GM19468 (cell line): ENCODE measurements around the gene NUDT1.

Source experiments
- ATAC-seq: cut with Tn5 transposase; IDR thresholded peaks from one replicate; pipeline ENCODE4 v1.9.1; 2021; ENCODE audit warnings: mild to moderate bottlenecking, moderate library complexity, moderate number of reproducible peaks; ENCODE audit not compliant: unreplicated experiment; ENCODE audit errors: extremely low read depth

Gene NUDT1

GRCh38 chr7:2204446-2204845 is 37.6 kb upstream of the NUDT1 start:
- no peak for ATAC-seq

GRCh38 chr7:2205036-2205780 is 36.8 kb upstream of the NUDT1 start:
- ATAC-seq = no peak

GRCh38 chr7:2208712-2209111 is 33.3 kb upstream of the NUDT1 start:
- no peak for ATAC-seq

GRCh38 chr7:2209146-2209960 is 32.7 kb upstream of the NUDT1 start:
- ATAC-seq = no peak

- ATAC-seq = no peak
These were observed 32.1 kb upstream of the NUDT1 start for GRCh38 chr7:2209961-2210323.

- ATAC-seq = no peak
These were observed 31.3 kb upstream of the NUDT1 start for GRCh38 chr7:2210551-2211258.

- no peak for ATAC-seq
These were observed 30.7 kb upstream of the NUDT1 start for GRCh38 chr7:2211259-2211880.

- no peak for ATAC-seq
These were observed 30.1 kb upstream of the NUDT1 start for GRCh38 chr7:2211926-2212325.

- no peak for ATAC-seq
These were observed 29.1 kb upstream of the NUDT1 start for GRCh38 chr7:2212906-2213305.

GRCh38 chr7:2213551-2214215 is 28.3 kb upstream of the NUDT1 start:
- no peak for ATAC-seq

- ATAC-seq = no peak
These were observed 27.4 kb upstream of the NUDT1 start for GRCh38 chr7:2214636-2215035.

GRCh38 chr7:2215851-2216250 is 26.2 kb upstream of the NUDT1 start:
- no peak for ATAC-seq

- no peak for ATAC-seq
These were observed 24.8 kb upstream of the NUDT1 start for GRCh38 chr7:2217206-2217605.

- no peak for ATAC-seq
These were observed 24.1 kb upstream of the NUDT1 start for GRCh38 chr7:2217716-2218443.

- ATAC-seq = no peak
These were observed 23.6 kb upstream of the NUDT1 start for GRCh38 chr7:2218444-2218785.

GRCh38 chr7:2219136-2219535 is 22.9 kb upstream of the NUDT1 start:
- no peak for ATAC-seq

- no peak for ATAC-seq
These were observed 22.4 kb upstream of the NUDT1 start for GRCh38 chr7:2219606-2220005.

GRCh38 chr7:2220030-2220429 is 22.0 kb upstream of the NUDT1 start:
- no peak for ATAC-seq

GRCh38 chr7:2220506-2220905 is 21.5 kb upstream of the NUDT1 start:
- ATAC-seq = no peak

- no peak for ATAC-seq
These were observed 21.1 kb upstream of the NUDT1 start for GRCh38 chr7:2220954-2221353.
